ENCODE results near the gene MAP2K3. TPM values are rescaled to one million over a fixed set of nuclear protein-coding genes. Genes with fewer than 3 reads are reported as not detected.

MAP2K3 gene
- total RNA-seq, 1 experiment from 2014 or later = 50.9 TPM

GRCh38 chr17:21299981-21300600, 15.6 kb downstream of the MAP2K3 start:
- Histone ChIP-seq H3K27me3 (replicated peaks; ENCODE audit: control insufficient read depth, insufficient read depth, low read length) (no peaks in the 10 kb centered on the region), H3K4me3 (ENCODE audit: low read depth, low read length) (no peak overlapping the region), H3K4me1 (no peaks in the 10 kb centered on the region), H3K9me3 (no peaks in the 10 kb centered on the region), H3K36me3 (ENCODE audit: control insufficient read depth, insufficient read depth, low read length) (peaks cover 3% of the 10 kb centered on the region; the same call in 1 of the 2 replicates)
- Mint-ChIP-seq H3K27ac (ENCODE audit: unreplicated experiment) (no peak overlapping the region), H3K9me3 (ENCODE audit: unreplicated experiment) (no peaks in the 10 kb centered on the region), H3K36me3 (ENCODE audit: insufficient read depth, unreplicated experiment) (peaks cover 26% of the 10 kb centered on the region), H3K4me1 (ENCODE audit: low read depth, unreplicated experiment) (no peaks in the 10 kb centered on the region), H3K4me3 (ENCODE audit: unreplicated experiment) (no peak overlapping the region), H3K27me3 (ENCODE audit: insufficient read depth, unreplicated experiment) (no peaks in the 10 kb centered on the region)
- ChIA-PET POLR2A (no interaction called here), CTCF (interaction anchor here (0.6 kb wide), 1 partner anchor 12 kb away, joined by 3 read pairs; no protein-coding TSS in a partner anchor)
- DNase-seq = no peak
- intact Hi-C loops (cut with micrococcal nuclease; ENCODE audit: unreplicated experiment) = no loop called here
- BruUV-seq (replicated peaks) = no TSS peak
- TF ChIP-seq, protein P1, sequence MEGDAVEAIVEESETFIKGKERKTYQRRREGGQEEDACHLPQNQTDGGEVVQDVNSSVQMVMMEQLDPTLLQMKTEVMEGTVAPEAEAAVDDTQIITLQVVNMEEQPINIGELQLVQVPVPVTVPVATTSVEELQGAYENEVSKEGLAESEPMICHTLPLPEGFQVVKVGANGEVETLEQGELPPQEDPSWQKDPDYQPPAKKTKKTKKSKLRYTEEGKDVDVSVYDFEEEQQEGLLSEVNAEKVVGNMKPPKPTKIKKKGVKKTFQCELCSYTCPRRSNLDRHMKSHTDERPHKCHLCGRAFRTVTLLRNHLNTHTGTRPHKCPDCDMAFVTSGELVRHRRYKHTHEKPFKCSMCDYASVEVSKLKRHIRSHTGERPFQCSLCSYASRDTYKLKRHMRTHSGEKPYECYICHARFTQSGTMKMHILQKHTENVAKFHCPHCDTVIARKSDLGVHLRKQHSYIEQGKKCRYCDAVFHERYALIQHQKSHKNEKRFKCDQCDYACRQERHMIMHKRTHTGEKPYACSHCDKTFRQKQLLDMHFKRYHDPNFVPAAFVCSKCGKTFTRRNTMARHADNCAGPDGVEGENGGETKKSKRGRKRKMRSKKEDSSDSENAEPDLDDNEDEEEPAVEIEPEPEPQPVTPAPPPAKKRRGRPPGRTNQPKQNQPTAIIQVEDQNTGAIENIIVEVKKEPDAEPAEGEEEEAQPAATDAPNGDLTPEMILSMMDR (IDR thresholded peaks at IDR 0.05; ENCODE audit: insufficient read depth in 1 of 2, low read depth in 1 of 2, low read length in 1 of 2, severe bottlenecking in 1 of 2, unreplicated experiment in 1 of 2) = no peak

- H3K4me1 Mint-ChIP-seq (ENCODE audit: low read depth, unreplicated experiment) = no peaks in the 10 kb centered on the region
- no peaks in the 10 kb centered on the region for H3K4me1 ChIP-seq
- intact Hi-C loops (cut with micrococcal nuclease; ENCODE audit: unreplicated experiment) = no loop called here
- H3K4me3 Mint-ChIP-seq (ENCODE audit: unreplicated experiment) = no peak overlapping the region
- TF ChIP-seq, protein P1 (IDR thresholded peaks at IDR 0.05; ENCODE audit: insufficient read depth in 1 of 2, low read depth in 1 of 2, low read length in 1 of 2, severe bottlenecking in 1 of 2, unreplicated experiment in 1 of 2) = no peak
- no peaks in the 10 kb centered on the region for H3K27me3 Mint-ChIP-seq (ENCODE audit: insufficient read depth, unreplicated experiment)
- peaks cover 34% of the 10 kb centered on the region for H3K36me3 Mint-ChIP-seq (ENCODE audit: insufficient read depth, unreplicated experiment)
- H3K27ac Mint-ChIP-seq (ENCODE audit: unreplicated experiment) = no peak overlapping the region
- no peak overlapping the region for H3K4me3 ChIP-seq (ENCODE audit: low read depth, low read length)
- H3K9me3 ChIP-seq = no peaks in the 10 kb centered on the region
- no peak for DNase-seq
- peaks cover 3% of the 10 kb centered on the region; the same call in 1 of the 2 replicates for H3K36me3 ChIP-seq (ENCODE audit: control insufficient read depth, insufficient read depth, low read length)
- ChIA-PET POLR2A (no interaction called here), CTCF (no interaction called here)
- H3K9me3 Mint-ChIP-seq (ENCODE audit: unreplicated experiment) = no peaks in the 10 kb centered on the region
- H3K27me3 ChIP-seq (replicated peaks; ENCODE audit: control insufficient read depth, insufficient read depth, low read length) = no peaks in the 10 kb centered on the region
- no TSS peak for BruUV-seq (replicated peaks)
Observed at GRCh38 chr17:21300601-21301571, 16.4 kb downstream of the MAP2K3 start.

DNA sequence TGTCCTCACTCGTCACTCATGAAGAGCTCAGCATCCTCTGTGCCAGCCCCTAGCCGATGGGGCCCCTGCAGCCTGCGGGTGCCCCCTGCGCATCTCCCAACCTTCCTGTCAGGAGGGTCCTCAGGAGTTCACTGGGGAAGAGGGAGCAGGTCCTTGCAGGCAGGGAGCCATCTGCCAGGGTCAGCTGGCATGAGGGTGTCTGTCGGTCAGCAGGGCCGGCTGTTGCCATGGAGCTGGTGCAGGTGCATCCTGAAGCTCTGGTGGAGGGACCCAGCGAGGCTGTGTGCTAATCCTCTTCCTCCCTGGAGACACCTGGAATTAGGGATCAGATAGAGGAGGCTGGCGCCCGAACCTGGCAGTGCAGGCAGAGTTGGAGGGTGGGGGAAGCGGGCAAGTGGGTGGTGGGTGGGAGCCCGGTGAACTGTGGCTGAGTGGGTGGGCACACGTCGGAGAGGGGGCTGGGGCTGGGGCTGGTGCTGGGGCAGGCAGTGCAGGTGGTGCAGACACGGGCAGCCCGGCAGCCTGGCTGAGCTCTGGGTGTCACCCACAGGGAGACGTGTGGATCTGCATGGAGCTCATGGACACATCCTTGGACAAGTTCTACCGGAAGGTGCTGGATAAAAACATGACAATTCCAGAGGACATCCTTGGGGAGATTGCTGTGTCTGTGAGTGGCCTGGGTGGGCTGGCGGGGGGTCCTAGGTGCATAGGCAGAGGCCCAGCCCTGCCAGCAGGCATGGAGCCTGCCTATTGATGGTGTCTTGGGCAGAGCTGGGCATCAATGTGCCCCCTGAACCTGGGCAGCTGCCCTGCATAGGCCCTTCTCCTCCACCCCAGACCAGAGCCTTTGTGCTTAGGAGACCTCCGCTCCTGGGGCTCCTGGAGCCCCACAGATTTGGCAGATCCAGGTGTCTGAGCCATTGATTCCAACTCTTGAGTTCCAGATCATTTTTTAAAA, 17.4 kb downstream of the MAP2K3 start:
- intact Hi-C loops (cut with micrococcal nuclease; ENCODE audit: unreplicated experiment) = no loop called here
- Mint-ChIP-seq H3K4me1 (ENCODE audit: low read depth, unreplicated experiment) (no peaks in the 10 kb centered on the region), H3K36me3 (ENCODE audit: insufficient read depth, unreplicated experiment) (peaks cover 40% of the 10 kb centered on the region), H3K9me3 (ENCODE audit: unreplicated experiment) (no peaks in the 10 kb centered on the region), H3K27ac (ENCODE audit: unreplicated experiment) (no peak overlapping the region), H3K27me3 (ENCODE audit: insufficient read depth, unreplicated experiment) (no peaks in the 10 kb centered on the region), H3K4me3 (ENCODE audit: unreplicated experiment) (no peak overlapping the region)
- no peak for DNase-seq
- TF ChIP-seq, protein P1 (IDR thresholded peaks at IDR 0.05; ENCODE audit: insufficient read depth in 1 of 2, low read depth in 1 of 2, low read length in 1 of 2, severe bottlenecking in 1 of 2, unreplicated experiment in 1 of 2) = no peak
- ChIA-PET POLR2A (no interaction called here), CTCF (no interaction called here)
- BruUV-seq (replicated peaks) = no TSS peak
- H3K4me1 ChIP-seq = no peaks in the 10 kb centered on the region
- H3K27me3 ChIP-seq (replicated peaks; ENCODE audit: control insufficient read depth, insufficient read depth, low read length) = no peaks in the 10 kb centered on the region
- H3K9me3 ChIP-seq = no peaks in the 10 kb centered on the region
- H3K36me3 ChIP-seq (ENCODE audit: control insufficient read depth, insufficient read depth, low read length) = peaks cover 3% of the 10 kb centered on the region; the same call in 1 of the 2 replicates
- H3K4me3 ChIP-seq (ENCODE audit: low read depth, low read length) = no peak overlapping the region
